ENCODE data around the gene ITGB5.

Gene ITGB5

DNA sequence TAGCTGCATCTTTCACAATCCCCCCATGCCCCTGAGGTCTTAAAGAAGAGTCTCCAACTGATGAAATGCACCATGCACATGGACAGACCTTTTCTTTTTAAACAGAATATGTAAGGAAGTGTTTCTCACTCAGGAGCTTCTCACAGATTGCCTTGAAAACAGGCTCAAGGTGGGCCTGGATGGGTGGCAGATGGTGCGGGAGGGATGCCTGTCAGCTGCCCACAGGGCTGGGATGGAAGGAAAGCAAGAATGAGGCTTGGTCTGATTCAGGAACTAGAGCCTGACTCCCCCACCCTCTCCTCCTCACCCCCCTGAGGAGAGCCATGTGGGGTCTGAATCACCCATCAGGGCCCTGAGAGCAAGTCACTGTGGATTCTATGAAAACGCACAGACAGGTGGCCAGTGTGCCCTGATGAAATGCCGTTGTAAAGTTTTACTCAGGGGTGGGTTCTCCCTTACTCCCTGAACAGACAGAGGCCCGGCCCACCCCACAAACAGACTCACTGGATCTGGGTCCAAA is 89.7 kb downstream of the ITGB5 start:
- TF ChIP-seq, protein P1, sequence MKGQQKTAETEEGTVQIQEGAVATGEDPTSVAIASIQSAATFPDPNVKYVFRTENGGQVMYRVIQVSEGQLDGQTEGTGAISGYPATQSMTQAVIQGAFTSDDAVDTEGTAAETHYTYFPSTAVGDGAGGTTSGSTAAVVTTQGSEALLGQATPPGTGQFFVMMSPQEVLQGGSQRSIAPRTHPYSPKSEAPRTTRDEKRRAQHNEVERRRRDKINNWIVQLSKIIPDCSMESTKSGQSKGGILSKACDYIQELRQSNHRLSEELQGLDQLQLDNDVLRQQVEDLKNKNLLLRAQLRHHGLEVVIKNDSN (IDR thresholded peaks at IDR 0.05) = no peak

DNA sequence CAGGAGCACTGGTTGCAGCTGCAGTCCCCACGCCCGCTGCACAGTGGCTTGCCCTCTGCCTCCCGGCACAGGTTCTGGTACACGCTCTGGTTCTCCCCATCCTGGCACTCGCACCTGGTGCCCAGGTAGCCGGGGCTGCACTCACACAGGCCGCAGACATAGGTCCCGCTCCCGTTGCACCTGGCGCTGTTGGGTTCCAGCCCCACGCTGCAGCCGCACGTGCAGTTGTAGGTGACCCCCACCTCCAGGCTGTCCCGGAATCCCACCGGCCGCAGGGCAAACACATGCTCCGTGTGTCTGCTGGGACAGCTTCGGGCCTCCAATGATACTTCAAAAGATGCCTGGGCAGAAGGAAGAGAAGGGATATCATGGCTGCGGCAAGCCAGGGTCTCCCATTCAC is 90.7 kb downstream of the ITGB5 start:
- TF ChIP-seq, protein P1 (IDR thresholded peaks at IDR 0.05) = no peak
- TF ChIP-seq TEAD4 (IDR thresholded peaks at IDR 0.05) = no peak
- TF ChIP-seq NFIC (IDR thresholded peaks at IDR 0.05) = no peak
- TF ChIP-seq EP300 (IDR thresholded peaks at IDR 0.05; ENCODE audit: borderline replicate concordance) = no peak
- TF ChIP-seq RAD21 (IDR thresholded peaks at IDR 0.05; ENCODE audit: low read depth) = no peak
- no peak for TF ChIP-seq TCF12 (IDR thresholded peaks at IDR 0.05; ENCODE audit: low read depth)
- TF ChIP-seq, protein P2, sequence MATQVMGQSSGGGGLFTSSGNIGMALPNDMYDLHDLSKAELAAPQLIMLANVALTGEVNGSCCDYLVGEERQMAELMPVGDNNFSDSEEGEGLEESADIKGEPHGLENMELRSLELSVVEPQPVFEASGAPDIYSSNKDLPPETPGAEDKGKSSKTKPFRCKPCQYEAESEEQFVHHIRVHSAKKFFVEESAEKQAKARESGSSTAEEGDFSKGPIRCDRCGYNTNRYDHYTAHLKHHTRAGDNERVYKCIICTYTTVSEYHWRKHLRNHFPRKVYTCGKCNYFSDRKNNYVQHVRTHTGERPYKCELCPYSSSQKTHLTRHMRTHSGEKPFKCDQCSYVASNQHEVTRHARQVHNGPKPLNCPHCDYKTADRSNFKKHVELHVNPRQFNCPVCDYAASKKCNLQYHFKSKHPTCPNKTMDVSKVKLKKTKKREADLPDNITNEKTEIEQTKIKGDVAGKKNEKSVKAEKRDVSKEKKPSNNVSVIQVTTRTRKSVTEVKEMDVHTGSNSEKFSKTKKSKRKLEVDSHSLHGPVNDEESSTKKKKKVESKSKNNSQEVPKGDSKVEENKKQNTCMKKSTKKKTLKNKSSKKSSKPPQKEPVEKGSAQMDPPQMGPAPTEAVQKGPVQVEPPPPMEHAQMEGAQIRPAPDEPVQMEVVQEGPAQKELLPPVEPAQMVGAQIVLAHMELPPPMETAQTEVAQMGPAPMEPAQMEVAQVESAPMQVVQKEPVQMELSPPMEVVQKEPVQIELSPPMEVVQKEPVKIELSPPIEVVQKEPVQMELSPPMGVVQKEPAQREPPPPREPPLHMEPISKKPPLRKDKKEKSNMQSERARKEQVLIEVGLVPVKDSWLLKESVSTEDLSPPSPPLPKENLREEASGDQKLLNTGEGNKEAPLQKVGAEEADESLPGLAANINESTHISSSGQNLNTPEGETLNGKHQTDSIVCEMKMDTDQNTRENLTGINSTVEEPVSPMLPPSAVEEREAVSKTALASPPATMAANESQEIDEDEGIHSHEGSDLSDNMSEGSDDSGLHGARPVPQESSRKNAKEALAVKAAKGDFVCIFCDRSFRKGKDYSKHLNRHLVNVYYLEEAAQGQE (IDR thresholded peaks at IDR 0.05; ENCODE audit: low read depth) = no peak
- no peak for TF ChIP-seq YY1 (IDR thresholded peaks at IDR 0.05; ENCODE audit: low read depth)
- no peak for TF ChIP-seq TAF1 (IDR thresholded peaks at IDR 0.05; ENCODE audit: low read depth)

DNA sequence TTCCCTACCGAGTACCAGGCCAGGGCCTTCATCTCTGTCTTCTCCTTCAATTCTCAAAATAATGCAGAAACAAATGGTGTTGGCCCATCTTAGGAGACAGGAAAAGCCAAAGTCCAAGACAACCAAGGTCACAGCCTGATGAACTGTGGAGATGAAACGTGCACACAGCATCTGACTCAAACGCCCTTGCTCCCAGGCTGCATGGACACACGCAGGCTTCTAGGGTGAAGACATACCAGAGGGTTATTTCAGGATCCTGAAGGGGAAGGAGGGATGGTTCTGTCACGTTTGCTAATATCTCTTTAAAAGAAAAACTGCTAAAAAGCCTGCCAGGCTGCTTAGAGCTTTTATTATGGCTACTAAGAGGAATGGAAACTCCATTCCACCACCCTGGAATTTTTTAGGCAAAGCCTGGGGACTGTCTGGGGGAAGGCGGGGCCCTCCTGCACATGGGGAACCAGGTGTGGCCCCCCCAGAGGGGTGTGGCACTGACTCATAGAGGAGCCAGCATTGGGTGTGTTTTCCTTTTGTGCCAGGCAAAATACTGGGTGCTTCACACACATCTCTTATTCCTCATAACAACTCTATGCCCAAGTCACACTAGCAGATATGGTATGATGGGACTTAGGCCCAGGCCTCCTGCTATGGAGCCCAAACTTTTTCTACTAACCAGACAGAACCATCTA is 94.0 kb downstream of the ITGB5 start:
- TF ChIP-seq EP300 (IDR thresholded peaks at IDR 0.05; ENCODE audit: borderline replicate concordance) = no peak
- no peak for TF ChIP-seq NFIC (IDR thresholded peaks at IDR 0.05)
- no peak for TF ChIP-seq YY1 (IDR thresholded peaks at IDR 0.05; ENCODE audit: low read depth)
- TF ChIP-seq, protein P2 (IDR thresholded peaks at IDR 0.05; ENCODE audit: low read depth) = no peak
- no peak for TF ChIP-seq TEAD4 (IDR thresholded peaks at IDR 0.05)
- no peak for TF ChIP-seq FOXM1 (IDR thresholded peaks at IDR 0.05; ENCODE audit: borderline replicate concordance, low read depth)
- no peak for TF ChIP-seq RAD21 (IDR thresholded peaks at IDR 0.05; ENCODE audit: low read depth)
- TF ChIP-seq ZBTB7A (IDR thresholded peaks at IDR 0.05; ENCODE audit: low read depth) = no peak
- TF ChIP-seq TCF12 (IDR thresholded peaks at IDR 0.05; ENCODE audit: low read depth) = no peak
- TF ChIP-seq CREB1 (IDR thresholded peaks at IDR 0.05; ENCODE audit: low read depth) = no peak

DNA sequence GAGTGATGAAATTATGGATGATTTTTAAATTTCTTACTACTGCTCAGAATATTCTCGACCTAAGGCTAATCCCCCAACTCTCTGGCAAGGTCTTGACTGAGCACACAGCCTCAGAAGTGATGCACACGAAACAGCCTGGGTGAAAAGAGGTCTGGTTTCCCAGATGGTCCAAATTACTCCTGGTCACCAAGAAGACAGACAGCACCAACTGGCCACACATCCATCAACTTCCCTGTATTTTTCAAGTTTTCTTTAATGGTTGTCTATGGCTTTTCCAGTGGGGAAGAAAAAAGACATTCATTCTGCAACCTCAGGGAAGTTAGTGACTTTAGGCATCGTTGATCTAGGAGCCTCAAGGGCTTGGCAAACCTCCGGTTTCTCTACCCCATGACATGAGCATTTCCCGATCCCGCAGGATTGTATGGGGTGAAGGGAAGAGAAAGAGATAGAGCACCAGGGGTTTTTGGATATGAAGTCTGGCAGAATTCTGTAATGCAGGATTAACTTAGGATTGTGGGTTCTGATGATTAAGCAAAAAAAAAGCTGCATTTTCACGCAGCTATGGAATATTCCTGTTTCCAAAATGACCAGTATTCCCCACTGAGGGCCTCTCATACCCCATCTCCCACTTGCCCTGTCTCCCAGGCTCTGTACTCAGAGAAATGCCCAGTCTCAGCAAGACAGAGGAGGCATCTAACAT is 94.7 kb downstream of the ITGB5 start:
- TF ChIP-seq TEAD4 (IDR thresholded peaks at IDR 0.05) (no peak), TAF1 (IDR thresholded peaks at IDR 0.05; ENCODE audit: low read depth) (no peak), RAD21 (IDR thresholded peaks at IDR 0.05; ENCODE audit: low read depth) (no peak)
- TF ChIP-seq, protein P1 (IDR thresholded peaks at IDR 0.05) = no peak

DNA sequence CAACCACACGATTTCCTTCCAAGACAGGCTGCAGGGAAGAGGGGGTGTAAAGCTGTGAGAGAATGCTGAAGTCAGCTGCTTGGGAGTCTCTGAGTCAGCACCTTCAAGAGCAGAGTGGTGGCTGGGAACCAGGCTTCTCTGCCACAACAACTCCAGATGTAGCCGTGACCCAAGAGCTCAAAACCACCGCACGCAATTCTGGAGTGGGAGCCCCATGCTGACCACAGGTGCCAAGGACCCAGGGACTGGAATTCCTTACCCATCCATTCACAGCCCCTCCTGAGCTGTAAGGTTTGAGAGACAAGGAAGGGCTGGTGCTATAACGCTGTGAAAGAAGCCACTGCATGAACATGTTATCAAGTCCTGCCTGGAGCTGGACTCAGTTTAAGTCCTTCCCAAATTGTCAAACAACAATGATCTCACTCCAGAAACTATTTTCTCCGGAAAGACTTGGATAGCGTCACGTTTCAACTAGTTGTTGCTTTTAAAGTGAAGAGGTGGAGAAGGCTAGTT is 95.5 kb downstream of the ITGB5 start:
- TF ChIP-seq CEBPB (IDR thresholded peaks at IDR 0.05) (no peak), FOXM1 (IDR thresholded peaks at IDR 0.05; ENCODE audit: borderline replicate concordance, low read depth) (no peak), EP300 (IDR thresholded peaks at IDR 0.05; ENCODE audit: borderline replicate concordance) (no peak), TCF12 (IDR thresholded peaks at IDR 0.05; ENCODE audit: low read depth) (no peak), NFIC (IDR thresholded peaks at IDR 0.05) (no peak), RAD21 (IDR thresholded peaks at IDR 0.05; ENCODE audit: low read depth) (no peak), YY1 (IDR thresholded peaks at IDR 0.05; ENCODE audit: low read depth) (no peak)
- TF ChIP-seq, protein P2 (IDR thresholded peaks at IDR 0.05; ENCODE audit: low read depth) = no peak

Measured in Ishikawa (cell line).